ENCODE data around the gene STAT5B. TPM values are rescaled to one million over a fixed set of nuclear protein-coding genes. Genes with fewer than 3 reads are reported as not detected.

Gene STAT5B
- total and polyA plus RNA-seq, 2 of the 8 experiments (the other 6 are each of a cell fraction or from before 2014, with no cell fraction given) = 35.3 to 52.6 TPM

- peaks cover 0 to 11% (median 8%) of the 10 kb centered on the region in 4 experiments; a peak in 5 of 7 replicates for H3K4me1 ChIP-seq (replicated peaks in 1 of 4; ENCODE audit: control insufficient read depth in 3 of 4, insufficient read depth in 4 of 4, low read length in 3 of 4)
- no peak overlapping the region for H4K91ac ChIP-seq (replicated peaks; ENCODE audit: insufficient read length, low read length)
- no peaks in the 10 kb centered on the region for H3K79me1 ChIP-seq (ENCODE audit: low read depth, low read length)
- no peaks in the 10 kb centered on the region for H4K20me1 ChIP-seq (replicated peaks in 1 of 2; ENCODE audit: control insufficient read depth in 1 of 2, insufficient read depth in 2 of 2, low read length in 2 of 2)
- POLR2A ChIA-PET (ENCODE audit: partially characterized antibody) = interaction anchor here (1.2 to 5.0 kb wide), 3 partner anchors 12 to 39 kb away, joined by 3 to 33 read pairs (median 4); no protein-coding TSS in a partner anchor
- no peak overlapping the region for H2AK5ac ChIP-seq (ENCODE audit: low read depth, low read length)
- CTCF ChIA-PET (ENCODE audit: partially characterized antibody) = interaction anchor here (0.6 to 2.8 kb wide), 7 partner anchors 10 to 415 kb away, joined by 3 to 8 read pairs (median 3); no protein-coding TSS in a partner anchor
- no peak overlapping the region for H3K9ac ChIP-seq (replicated peaks in 1 of 4; ENCODE audit: extremely low read depth in 1 of 4, low read depth in 3 of 4, low read length in 3 of 4)
- no peaks in the 10 kb centered on the region; the same call in 1 of the 2 replicates for H3K23me2 ChIP-seq (ENCODE audit: low read depth, low read length)
- H2BK120ac ChIP-seq (replicated peaks; ENCODE audit: low read depth, low read length) = no peak overlapping the region
- no peak overlapping the region for H3K23ac ChIP-seq (ENCODE audit: insufficient read length)
- H2BK5ac ChIP-seq (ENCODE audit: low read depth, low read length) = no peak overlapping the region
- no peak overlapping the region for H2BK15ac ChIP-seq (ENCODE audit: low read length)
- no peaks in the 10 kb centered on the region for H3K9me3 ChIP-seq (ENCODE audit: insufficient read depth in 2 of 2, low read depth in 1 of 2, low read length in 1 of 2)
- H3K79me2 ChIP-seq (ENCODE audit: control insufficient read depth in 1 of 2, insufficient read depth in 2 of 2, low read length in 2 of 2) = no peaks in the 10 kb centered on the region
- no peak overlapping the region for H3K56ac ChIP-seq (replicated peaks; ENCODE audit: insufficient read length, low read depth, low read length)
- H2BK20ac ChIP-seq (ENCODE audit: low read length) = no peak overlapping the region
- H4K5ac ChIP-seq (ENCODE audit: insufficient read length, low read depth, low read length) = no peak overlapping the region
- H3K36me3 ChIP-seq (ENCODE audit: control insufficient read depth in 2 of 4, insufficient read depth in 4 of 4, low read length in 3 of 4) = no peaks in the 10 kb centered on the region
- H3K4me3 ChIP-seq (ENCODE audit: extremely low read depth in 1 of 4, insufficient read depth in 2 of 4, low read depth in 3 of 4, low read length in 4 of 4) = no peak overlapping the region
- no peak overlapping the region for H2BK12ac ChIP-seq (ENCODE audit: low read depth, low read length)
- DNase-seq (ENCODE audit: low read depth in 1 of 2, low spot score in 2 of 2) (no peak), FAIRE-seq (no peak)
- H3K27me3 ChIP-seq (replicated peaks in 1 of 4; ENCODE audit: control insufficient read depth in 3 of 4, extremely low read depth in 1 of 4, insufficient read depth in 3 of 4, low read length in 3 of 4) = peaks cover 7 to 30% (median 25%) of the 10 kb centered on the region in 4 experiments
- no peak overlapping the region for H3K4ac ChIP-seq (replicated peaks; ENCODE audit: insufficient read length, low read depth, low read length)
- H4K8ac ChIP-seq (ENCODE audit: extremely low read depth, insufficient read depth, low read length) = no peak overlapping the region
- H3K27ac ChIP-seq (ENCODE audit: low read depth, low read length) = no peak overlapping the region
- no peak overlapping the region for H3K18ac ChIP-seq (ENCODE audit: extremely low read depth, low read length)
- no peak overlapping the region for H3K14ac ChIP-seq (ENCODE audit: insufficient read length)
- no peak overlapping the region for H2AFZ ChIP-seq (ENCODE audit: low read length)
- WGBS, 2 experiments (ENCODE audit: extremely low coverage in 1 of 2, insufficient coverage in 1 of 2, insufficient read length in 1 of 2, insufficient replicate concordance in 2 of 2, low coverage in 1 of 2, low lambda C conversion rate in 2 of 2, missing lambda C conversion rate in 1 of 2) = 95% methylated on average over 5 of the region's 5 CpGs; no CpG with 5 or more reads in 1 of the 2 experiments
- no peak overlapping the region for H3K4me2 ChIP-seq (ENCODE audit: insufficient read depth in 1 of 2, low read depth in 2 of 2, low read length in 2 of 2)
- no peak for TF ChIP-seq CTCF (IDR thresholded peaks at IDR 0.05; ENCODE audit: control extremely low read depth in 1 of 3, insufficient read depth in 1 of 3, low read depth in 1 of 3, low read length in 3 of 3)
- TF ChIP-seq BACH1 (IDR thresholded peaks at IDR 0.05; ENCODE audit: low read length) = no peak
- TF ChIP-seq KDM5A (IDR thresholded peaks at IDR 0.05; ENCODE audit: low read length) = no peak
- no peak for TF ChIP-seq ATF2 (IDR thresholded peaks at IDR 0.05; ENCODE audit: low read length)
- TF ChIP-seq POU5F1 (IDR thresholded peaks at IDR 0.05; ENCODE audit: low read depth, low read length) = no peak
- TF ChIP-seq SUZ12 (IDR thresholded peaks at IDR 0.05; ENCODE audit: low read length) = no peak
- no peak for TF ChIP-seq POLR2A (IDR thresholded peaks at IDR 0.05; ENCODE audit: control extremely low read depth in 1 of 2, low read depth in 2 of 2, low read length in 2 of 2)
- TF ChIP-seq GABPA (IDR thresholded peaks at IDR 0.05; ENCODE audit: borderline replicate concordance, insufficient read depth, low read length) = no peak
- TF ChIP-seq TBP (IDR thresholded peaks at IDR 0.05; ENCODE audit: low read depth, low read length) = no peak
Measured at GRCh38 chr17:42290577-42290976, 14.4 kb upstream of the STAT5B start.

Data from H1 (cell line).